ENCODE data around the gene TRPC1.
"Not testable (repeated sequence)": the region's sequence is repeated elsewhere in the genome, so short reads cannot be mapped to it uniquely, and the experiment has no call there.

The TRPC1 gene

DNA sequence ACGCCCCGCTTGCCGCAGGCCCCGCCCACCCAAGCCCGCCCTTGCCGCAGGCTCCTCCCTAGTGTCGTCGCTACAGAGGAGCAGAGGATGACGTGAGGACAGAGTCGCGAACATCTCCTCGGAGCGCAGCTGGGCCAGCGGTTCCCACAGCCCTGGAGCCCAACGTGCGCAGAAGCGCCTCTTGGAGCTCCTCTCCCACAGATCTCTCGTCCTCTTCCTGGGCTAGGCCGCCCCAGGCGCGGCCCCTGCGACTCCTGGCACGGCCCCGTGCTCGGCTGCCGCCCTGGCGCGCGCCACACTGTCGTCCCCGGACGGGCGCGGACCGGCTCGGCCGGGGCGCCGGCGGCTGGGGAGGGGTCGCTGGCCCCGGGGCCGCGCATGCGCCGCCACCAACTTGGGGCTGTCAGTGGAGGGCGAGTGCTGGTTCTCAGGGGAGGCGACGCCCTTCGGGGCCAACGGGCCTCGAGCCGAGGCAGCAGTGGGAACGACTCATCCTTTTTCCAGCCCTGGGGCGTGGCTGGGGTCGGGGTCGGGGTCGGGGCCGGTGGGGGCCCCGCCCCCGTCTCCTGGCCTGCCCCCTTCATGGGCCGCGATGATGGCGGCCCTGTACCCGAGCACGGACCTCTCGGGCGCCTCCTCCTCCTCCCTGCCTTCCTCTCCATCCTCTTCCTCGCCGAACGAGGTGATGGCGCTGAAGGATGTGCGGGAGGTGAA lies at the start of gene TRPC1:
TSS of gene TRPC1 (plus strand) at position 67 of the 714 bp plus-strand sequence. CDS start at position 593, 526 bp downstream.
- FAIRE-seq, result no peak

DNA sequence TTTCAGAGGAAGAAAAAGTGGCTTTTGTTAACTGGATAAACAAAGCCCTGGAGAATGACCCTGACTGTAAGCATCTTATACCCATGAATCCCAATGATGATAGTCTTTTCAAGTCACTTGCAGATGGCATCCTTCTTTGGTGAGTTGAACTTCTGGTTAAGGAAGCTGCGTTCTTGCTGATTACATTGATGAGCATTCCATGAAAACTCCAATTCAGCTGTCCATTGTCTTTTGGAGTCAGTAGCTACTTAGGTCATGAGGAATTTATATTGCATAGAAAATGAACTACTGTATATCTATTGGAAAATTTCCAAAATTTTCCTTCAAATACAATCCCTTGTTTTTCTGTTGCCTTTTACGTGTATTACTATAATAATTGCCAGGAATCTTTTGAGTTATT lies 47.7 kb upstream of the TRPC1 start:
- FAIRE-seq, result no peak

GRCh38 chr3:142680710-142681109 lies 43.1 kb upstream of the TRPC1 start:
- FAIRE-seq, result no peak

DNA sequence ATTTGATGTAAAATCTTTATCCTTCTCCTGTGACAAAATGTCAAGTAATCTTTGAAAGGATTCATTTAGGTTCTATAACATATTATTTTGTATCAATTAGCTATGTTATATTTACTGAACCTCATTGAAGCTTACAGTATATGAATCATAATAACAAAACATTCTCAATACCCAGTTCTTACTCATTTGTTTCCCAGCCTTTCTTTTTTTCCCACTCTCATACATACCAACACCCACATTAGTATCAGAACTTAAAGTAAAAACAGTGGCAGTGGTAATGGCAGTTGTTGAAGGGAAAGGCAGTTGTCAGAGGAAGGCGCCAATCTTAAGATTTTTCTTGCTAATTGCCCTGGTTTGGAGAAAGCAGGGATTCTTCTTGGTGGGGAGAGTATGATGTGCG lies 33.2 kb upstream of the TRPC1 start:
- FAIRE-seq, result no peak

DNA sequence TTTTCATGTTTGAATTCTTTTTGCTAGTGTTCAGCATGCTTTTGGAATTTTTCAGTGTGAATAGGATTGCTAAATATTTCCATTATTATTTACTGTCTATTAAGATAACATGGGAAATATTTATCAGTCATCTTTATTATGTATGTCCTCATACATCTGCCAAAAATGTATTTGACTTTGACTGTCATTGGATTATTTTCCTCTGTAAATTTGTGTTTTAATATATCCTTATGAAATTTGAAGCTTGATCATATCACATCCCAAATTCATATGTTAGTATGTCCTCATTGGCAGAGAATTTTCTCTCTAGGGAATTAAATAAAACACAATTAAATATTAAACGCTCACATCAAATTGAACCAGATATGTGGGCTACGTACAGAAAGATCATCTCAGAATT lies 32.3 kb upstream of the TRPC1 start:
- no peak for FAIRE-seq

- FAIRE-seq, result no peak
These were observed 30.5 kb upstream of the TRPC1 start for GRCh38 chr3:142693136-142693853.

DNA sequence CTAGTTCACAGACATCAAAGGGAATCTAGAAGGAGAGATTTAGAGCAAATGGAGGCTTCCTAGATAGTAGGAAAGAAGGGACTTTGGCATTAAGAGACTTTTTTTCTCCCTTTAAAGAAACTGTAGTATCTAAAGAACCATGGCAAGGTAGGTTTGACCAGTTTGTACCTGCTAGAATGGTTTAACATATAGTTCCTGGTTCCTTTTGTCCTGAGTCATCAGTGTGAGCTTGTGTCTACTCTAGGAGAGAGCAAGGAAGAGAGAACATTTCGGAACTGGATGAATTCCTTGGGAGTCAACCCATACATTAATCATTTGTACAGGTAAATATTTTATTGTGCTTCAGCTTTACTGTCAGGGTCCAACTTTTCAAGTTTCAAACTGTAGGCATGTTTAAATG lies 29.6 kb upstream of the TRPC1 start:
- no peak for FAIRE-seq

DNA sequence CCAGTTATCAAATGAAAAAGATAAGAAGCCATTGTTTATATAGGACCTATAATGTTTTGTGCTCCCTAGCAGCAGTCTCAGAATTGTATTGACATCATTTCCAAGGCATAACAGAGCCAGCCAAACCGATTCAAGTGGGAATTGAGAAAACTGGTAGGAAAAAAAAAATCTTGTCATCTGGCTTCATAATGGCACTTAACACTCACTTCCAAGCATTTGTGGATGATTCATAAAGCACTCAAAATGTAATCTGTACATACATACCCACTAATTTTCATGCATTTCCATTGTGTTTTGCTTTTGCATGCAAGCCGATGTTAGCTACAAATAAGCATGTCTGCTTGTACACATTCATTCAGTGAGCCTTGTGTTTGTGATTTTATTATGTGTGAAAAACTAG lies 18.6 kb upstream of the TRPC1 start:
- no peak for FAIRE-seq

DNA sequence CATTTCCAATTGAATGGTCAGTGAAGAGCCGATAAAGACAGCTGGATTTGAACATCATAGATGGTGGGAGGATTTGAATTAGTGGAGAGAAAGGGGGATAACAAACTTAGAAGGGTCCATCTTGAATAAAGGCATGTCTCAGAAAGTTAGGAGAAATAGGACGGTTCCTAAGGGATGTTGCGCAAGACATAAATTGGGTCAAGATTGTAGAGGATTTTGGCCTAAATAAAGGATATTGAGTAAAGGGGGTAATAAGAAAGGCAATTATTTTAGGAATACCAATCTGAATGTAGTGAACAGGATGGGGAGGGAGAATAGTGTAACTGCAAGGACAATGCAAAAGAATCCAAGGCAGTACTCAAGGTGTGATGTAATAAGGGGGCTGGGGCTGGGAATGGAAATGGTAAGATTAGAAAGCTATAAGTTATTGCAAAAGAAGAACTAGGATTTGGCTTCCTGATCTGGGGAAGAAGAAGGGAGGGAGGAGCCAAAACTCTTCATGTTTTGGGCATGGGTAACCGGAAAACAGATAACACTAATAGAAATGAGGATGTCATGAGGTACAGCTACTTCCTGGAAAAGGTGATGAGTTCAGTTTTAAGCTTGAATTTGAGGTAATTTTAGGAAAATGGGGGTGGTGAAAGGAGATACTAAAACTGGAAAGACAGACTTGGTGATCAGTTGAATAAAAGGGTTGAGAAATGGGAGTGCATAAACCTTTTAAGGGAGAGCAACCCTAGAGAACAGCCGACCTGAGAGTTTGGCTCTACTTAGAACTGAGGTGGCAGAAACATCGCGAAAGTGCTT lies 17.3 kb upstream of the TRPC1 start:
- FAIRE-seq, result no peak

- FAIRE-seq, result no peak
These were observed 14.6 kb upstream of the TRPC1 start for GRCh38 chr3:142709207-142709606.

GRCh38 chr3:142714882-142715281 lies 9.0 kb upstream of the TRPC1 start:
- not testable (repeated sequence) for FAIRE-seq

DNA sequence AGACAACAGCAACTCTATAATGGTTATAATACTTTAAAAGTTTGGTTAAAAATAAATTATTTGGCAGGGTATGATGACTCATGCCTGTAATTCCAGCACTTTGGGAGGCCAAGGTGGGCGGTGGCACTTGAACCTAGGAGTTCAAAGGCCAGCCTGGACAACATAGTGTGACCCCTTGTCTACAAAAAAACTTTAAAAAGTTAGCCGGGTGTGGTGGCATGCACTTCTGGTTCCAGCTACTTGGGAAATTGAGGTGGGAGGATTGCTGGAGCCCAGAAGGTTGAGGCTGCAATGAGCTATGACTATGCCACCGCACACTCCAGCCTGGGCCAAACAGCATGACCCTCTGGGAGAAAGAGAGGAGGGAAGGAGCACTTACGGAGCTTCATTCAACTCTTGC lies 7.7 kb upstream of the TRPC1 start:
- FAIRE-seq, result no peak

- FAIRE-seq, result no peak
These were observed 218 bp upstream of the TRPC1 start for GRCh38 chr3:142723665-142723967.

- FAIRE-seq, result no peak
These were observed 985 bp downstream of the TRPC1 start for GRCh38 chr3:142724682-142725356.

- no peak for FAIRE-seq
These were observed 1.5 kb downstream of the TRPC1 start for GRCh38 chr3:142725357-142725739.

GRCh38 chr3:142726017-142726416 lies 2.2 kb downstream of the TRPC1 start:
- no peak for FAIRE-seq

- FAIRE-seq, result no peak
These were observed 8.2 kb downstream of the TRPC1 start for GRCh38 chr3:142732066-142732465.

DNA sequence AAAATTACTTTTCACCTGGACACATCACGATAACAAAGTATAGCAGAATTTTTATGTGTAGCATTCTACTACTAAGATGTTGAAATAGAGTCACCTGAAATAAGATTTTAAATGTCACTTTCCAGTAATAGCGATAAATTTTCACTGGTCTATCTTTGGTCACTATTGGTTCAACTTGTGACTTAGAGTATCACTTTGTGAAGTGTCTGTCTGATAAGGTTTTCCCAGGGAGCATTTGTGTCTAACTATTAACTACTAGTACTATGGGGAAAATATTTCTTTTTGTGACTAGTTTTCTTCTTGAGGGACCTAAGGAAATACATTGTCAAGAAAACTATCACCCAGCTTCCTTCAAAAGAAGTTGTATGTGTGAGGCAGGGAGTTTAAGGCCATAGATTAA lies 11.0 kb downstream of the TRPC1 start:
- no peak for FAIRE-seq

- no peak for FAIRE-seq
These were observed 11.6 kb downstream of the TRPC1 start for GRCh38 chr3:142735462-142735861.

GRCh38 chr3:142738396-142738795 lies 14.6 kb downstream of the TRPC1 start:
- FAIRE-seq, result no peak

GRCh38 chr3:142746646-142747045 lies 22.8 kb downstream of the TRPC1 start:
- no peak for FAIRE-seq

GRCh38 chr3:142750531-142750930 lies 26.7 kb downstream of the TRPC1 start:
- not testable (repeated sequence) for FAIRE-seq

- FAIRE-seq, result not testable (repeated sequence)
These were observed 28.8 kb downstream of the TRPC1 start for GRCh38 chr3:142752605-142753004.

Measured in TTC549 (cell line).